Fibroblast of skin of scalp (primary cell): ENCODE results near the gene GK2.

Experiments
- DNase-seq: peaks from one replicate; pipeline ENCODE4 v3.0.0-alpha.2; 2013

Gene GK2

DNA sequence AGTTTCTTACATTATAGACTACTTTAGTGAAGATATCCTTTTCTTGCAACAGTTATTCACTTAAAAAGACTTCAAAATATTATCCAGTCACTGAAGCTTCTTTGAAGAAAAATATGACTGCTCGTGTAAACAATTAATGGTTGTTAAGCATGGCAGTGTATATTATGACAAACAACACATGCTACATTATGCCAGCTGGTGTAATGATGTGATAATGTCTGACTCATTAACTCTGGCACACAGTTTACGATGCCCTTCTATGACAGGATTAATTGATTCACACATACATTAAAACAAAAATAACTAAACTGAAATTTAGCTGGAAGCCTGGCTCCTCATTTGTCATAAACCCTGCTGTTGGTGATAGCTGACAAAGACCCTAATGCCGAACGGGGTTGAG lies 22.4 kb downstream of the GK2 start:
- no peak for DNase-seq

GRCh38 chr4:79381161-79381560 lies 26.9 kb downstream of the GK2 start:
- no peak for DNase-seq

GRCh38 chr4:79370026-79370425 lies 38.0 kb downstream of the GK2 start:
- DNase-seq = no peak

DNA sequence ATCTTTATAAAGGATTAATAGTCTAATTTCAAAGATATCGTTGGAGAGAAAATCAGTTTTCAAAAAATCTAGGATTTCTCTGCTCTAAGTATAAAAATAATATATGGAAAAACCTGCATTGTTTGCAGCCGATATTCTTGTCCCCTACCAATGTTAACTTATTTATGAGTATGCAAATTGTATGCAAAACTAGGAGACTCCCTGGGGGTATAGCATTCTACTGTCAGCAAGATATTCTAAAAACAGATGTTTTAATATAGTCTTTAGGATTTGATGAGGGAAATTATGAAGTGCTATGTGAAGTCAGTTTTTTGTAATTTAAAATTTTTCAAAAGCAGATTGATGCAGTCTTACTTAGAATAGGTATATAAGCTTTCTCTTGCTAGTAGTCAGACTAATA lies 40.9 kb downstream of the GK2 start:
- DNase-seq = no peak

GRCh38 chr4:79366422-79366821 lies 41.6 kb downstream of the GK2 start:
- no peak for DNase-seq

- no peak for DNase-seq
Measured at GRCh38 chr4:79364061-79364460, 44.0 kb downstream of the GK2 start.

- DNase-seq = no peak
Measured at GRCh38 chr4:79362626-79363025, 45.4 kb downstream of the GK2 start.

DNA sequence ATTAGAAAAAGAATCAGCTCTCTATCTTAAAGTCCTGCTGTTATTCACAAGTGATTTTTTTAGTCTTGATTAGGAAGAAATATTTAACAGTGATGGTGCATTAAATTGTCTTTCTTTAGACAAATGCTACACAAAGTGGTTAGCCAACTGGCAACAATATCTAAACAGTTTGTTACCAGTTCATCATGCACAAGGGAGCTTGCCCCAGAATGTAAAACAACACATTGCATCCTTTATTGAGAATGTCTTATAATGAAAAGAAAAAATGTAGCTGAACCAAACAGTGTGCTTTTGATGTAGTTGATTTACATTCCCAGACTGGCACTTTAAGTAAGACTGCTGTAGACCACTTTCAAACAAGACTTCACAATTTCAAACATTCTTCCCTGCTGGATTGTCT lies 48.0 kb downstream of the GK2 start:
- no peak for DNase-seq

DNA sequence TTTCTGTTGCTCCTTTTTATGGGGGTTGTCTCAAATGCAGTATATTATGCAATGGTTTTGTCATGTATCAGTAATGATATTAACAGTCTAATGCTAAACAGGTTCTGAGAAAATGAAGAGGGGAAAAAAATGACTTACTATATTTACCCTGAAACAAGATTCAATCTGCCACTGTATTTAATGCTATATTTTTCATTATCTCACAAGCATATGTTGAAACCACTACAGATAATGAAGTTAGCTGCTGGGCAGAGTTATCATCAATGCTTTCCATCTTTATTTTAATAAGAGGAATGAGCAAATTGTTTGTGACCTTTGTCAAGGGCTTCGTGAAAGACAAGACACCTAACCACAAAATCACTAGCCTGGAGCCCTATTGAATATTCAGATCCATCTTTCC lies 49.6 kb downstream of the GK2 start:
- no peak for DNase-seq

- DNase-seq = no peak
Measured at GRCh38 chr4:79357365-79357764, 50.7 kb downstream of the GK2 start.
